Erythroblast (primary cell): ENCODE data around the gene VHLL.

Experiments
- GATA1 ChIP-seq: IDR thresholded peaks from 2 replicates; pipeline ENCODE4 v1.6.1; 2011; ENCODE audit warnings: low read depth, mild to moderate bottlenecking, control low read depth, low read length, moderate library complexity
- POLR2A ChIP-seq: IDR thresholded peaks from 2 replicates; pipeline ENCODE4 v1.6.1; 2011; ENCODE audit warnings: mild to moderate bottlenecking, low read length

- no peak for TF ChIP-seq POLR2A
- TF ChIP-seq GATA1: no peak
Observed at GRCh38 chr1:156249593-156249992, 49.5 kb downstream of the VHLL start.
